ENCODE results near the gene RBMS3.

- TF ChIP-seq POLR2A (IDR thresholded peaks at IDR 0.05) (no peak), EP300 (IDR thresholded peaks at IDR 0.05) (no peak)
- TF ChIP-seq, protein P1, sequence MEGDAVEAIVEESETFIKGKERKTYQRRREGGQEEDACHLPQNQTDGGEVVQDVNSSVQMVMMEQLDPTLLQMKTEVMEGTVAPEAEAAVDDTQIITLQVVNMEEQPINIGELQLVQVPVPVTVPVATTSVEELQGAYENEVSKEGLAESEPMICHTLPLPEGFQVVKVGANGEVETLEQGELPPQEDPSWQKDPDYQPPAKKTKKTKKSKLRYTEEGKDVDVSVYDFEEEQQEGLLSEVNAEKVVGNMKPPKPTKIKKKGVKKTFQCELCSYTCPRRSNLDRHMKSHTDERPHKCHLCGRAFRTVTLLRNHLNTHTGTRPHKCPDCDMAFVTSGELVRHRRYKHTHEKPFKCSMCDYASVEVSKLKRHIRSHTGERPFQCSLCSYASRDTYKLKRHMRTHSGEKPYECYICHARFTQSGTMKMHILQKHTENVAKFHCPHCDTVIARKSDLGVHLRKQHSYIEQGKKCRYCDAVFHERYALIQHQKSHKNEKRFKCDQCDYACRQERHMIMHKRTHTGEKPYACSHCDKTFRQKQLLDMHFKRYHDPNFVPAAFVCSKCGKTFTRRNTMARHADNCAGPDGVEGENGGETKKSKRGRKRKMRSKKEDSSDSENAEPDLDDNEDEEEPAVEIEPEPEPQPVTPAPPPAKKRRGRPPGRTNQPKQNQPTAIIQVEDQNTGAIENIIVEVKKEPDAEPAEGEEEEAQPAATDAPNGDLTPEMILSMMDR (IDR thresholded peaks at IDR 0.05), result no peak
Measured at GRCh38 chr3:29829340-29829739, 548.5 kb downstream of the RBMS3 start.
